GM18858 (cell line): ENCODE results near the gene ANAPC5.

Experiments
- ATAC-seq: cut with Tn5 transposase; IDR thresholded peaks from one replicate; pipeline ENCODE4 v1.9.1; 2021; ENCODE audit not compliant: unreplicated experiment

The ANAPC5 gene

GRCh38 chr12:121371404-121371803, 19.2 kb upstream of the ANAPC5 start:
- no peak for ATAC-seq

DNA sequence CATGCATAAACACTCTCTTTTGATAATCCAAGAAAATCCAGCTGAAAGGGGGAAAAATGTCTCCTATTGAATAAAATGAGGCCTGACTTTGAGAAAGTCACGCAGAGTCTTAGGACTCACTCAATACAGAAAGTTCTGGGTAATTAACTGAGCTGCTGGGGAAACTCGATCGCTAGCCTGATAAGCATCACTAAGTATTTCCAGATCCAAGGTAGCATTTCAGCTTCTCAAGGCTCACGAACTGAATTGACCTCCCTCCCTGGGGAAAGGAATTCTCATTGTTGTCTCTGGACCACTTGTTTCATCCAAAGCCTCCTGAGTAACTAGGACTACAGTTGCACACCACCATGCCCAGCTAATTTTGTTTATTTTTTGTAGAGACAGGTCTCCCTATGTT, 13.8 kb upstream of the ANAPC5 start:
- no peak for ATAC-seq

DNA sequence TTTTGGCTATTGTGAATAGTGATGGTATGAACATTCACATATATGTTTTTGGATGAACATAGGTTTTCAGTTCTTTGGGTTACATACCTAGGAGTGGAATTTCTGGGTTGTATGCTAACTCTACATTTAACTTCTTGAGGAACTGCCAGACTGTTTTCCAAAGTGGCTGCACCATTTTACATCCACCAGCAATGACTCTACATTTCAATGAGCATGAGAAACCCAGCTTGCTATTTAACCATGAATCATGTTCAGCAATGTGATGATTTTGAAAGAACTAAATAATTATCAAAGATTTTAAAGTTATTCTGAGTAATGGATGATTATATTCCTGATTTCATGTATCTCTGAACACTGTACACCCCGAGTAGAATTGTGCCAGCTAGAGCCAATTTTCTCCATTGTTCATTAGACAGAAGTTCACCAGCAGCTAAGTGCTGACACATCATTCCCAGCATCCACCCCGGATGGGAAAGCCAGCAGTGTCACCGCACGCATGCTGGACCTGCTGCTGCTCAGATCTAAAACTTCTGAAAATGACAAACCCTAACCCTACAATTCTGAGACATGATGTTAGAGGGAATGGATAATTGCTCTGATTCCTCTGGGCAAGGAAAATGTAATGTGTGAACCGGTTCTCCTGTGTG, 13.3 kb upstream of the ANAPC5 start:
- ATAC-seq, result no peak

GRCh38 chr12:121364683-121365121, 12.5 kb upstream of the ANAPC5 start:
- no peak for ATAC-seq

DNA sequence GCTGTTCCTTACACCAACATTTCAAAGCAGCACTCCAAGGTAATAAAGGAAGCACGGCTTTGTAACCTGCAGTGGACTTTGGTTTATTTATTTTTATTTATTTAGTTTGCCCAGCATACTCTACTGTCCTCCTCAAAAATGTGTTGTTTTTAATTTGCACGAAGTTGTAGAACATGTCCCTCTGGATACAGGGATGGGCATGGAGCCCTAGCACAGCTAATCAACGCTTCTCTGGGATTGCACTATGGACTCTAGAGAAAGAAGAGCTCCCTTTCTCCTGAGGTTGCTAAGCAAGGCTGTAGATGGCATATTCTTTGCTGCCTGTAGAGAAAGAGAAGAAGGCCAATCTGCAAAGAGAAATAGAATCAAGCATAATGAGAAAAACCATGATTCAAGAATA, 5.9 kb upstream of the ANAPC5 start:
- ATAC-seq, result no peak

GRCh38 chr12:121357331-121357730, 5.1 kb upstream of the ANAPC5 start:
- no peak for ATAC-seq

DNA sequence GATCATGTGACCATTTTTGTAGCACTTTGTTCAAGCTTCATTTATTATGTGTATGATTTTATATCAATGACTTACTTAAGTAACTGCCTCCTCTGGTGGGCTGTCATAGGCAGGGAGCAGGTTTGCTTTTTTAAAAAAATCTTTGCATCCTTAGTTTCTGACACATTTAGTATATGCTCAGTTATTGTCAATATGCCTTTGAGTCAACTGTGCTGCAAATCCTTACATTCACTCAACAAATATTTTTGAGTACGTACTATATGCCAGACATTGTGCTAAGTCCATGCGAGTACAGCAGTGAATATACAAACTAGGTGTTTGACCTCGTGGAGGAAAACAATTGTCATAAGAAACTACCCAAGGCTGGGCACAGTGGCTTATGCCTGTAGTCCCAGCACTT, 4.4 kb upstream of the ANAPC5 start:
- no peak for ATAC-seq

- ATAC-seq, result no peak
Observed at GRCh38 chr12:121355818-121356217, 3.6 kb upstream of the ANAPC5 start.

GRCh38 chr12:121352682-121353018, 439 bp upstream of the ANAPC5 start:
- no peak for ATAC-seq

GRCh38 chr12:121346747-121347146, 5.5 kb downstream of the ANAPC5 start:
- no peak for ATAC-seq

DNA sequence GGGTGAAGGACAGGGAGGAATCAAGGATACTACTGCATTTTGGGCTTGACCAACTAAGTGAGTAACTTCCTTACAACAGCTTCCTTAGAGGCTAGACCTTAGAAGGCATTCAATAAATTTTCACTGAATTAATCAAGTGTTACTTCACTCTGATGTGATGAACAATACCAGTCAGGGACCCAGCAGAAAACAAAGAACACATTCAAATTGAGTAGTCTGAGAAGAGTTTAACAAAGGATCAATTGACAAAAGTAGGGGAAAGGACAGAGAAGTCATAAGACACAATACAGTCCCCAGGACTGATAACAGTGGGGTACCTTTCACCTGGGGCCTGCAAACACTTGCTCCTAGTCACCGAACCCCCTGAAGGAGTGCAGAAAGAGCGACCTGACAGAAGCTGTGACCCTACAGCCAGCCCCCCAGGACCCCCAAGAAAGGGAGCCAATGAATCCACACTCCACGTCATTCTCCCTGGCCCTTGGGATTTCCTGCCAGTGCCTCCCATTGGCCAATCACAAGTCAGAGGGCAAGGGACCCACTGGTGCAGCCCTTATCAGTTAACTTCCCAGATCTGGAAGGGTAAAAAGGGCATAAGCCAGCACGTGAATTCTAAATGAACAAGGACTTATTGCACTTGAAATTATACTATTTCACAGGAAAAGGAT, 6.9 kb downstream of the ANAPC5 start:
- ATAC-seq, result no peak

DNA sequence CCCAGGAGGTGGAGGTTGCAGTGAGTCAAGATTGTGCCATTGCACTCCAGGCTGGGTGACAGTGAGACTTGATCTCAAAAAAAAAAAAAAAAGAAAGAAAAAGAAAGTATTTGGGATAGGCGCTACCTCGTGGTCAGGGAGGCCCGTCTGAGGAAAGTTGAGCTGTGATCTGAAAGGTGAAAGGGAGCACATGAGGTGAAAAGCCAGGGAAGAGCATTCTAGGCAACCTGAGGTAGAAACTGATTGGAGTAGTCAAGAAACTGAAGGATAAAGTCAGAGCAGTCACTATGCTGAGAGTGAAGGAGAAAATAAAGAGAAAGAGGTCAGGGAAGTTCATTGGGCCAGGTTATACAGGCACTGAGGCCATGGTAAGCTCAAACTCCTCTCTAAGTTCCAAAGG, 7.7 kb downstream of the ANAPC5 start:
- ATAC-seq, result no peak

- ATAC-seq, result no peak
Observed at GRCh38 chr12:121337416-121337815, 14.8 kb downstream of the ANAPC5 start.

GRCh38 chr12:121334513-121335343, 17.5 kb downstream of the ANAPC5 start:
- ATAC-seq, result no peak

GRCh38 chr12:121333747-121334146, 18.5 kb downstream of the ANAPC5 start:
- no peak for ATAC-seq

DNA sequence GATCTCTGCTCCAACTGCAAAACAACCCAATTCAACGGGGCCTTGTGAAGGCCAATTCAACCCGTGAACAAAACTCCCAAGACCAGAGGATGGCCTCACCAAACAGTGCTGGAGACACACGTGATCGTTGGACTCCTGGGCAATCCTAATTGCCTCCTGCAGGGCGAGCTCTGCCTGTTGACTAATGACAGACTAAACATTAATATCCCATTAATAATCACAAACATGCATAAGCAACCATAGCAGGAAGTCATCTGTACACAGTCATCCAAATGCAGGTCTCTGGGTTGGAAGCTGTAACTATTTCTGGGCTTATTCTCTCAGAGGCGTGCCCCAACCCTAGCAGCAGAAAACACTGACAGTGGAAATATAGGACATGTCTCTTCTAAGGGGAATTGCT, 21.0 kb downstream of the ANAPC5 start:
- no peak for ATAC-seq

DNA sequence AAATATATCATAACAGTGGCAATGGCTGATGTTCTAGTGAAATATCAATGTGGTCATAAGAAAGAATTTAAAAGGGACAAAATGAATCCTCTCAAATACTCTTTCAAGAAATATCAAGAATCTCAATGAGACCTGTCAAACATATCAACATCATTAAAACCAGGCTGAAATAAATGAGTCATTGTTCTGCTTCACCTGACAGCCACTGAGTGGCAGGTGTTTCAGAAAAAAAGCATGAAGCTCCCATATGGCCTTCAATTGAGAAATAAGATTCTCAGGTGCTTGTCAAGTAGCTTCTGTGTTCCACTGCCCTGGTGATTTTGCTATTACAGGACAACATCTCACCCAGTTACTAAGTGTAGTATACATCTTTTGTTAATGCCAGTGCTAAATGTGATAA, 21.5 kb downstream of the ANAPC5 start:
- ATAC-seq, result no peak

DNA sequence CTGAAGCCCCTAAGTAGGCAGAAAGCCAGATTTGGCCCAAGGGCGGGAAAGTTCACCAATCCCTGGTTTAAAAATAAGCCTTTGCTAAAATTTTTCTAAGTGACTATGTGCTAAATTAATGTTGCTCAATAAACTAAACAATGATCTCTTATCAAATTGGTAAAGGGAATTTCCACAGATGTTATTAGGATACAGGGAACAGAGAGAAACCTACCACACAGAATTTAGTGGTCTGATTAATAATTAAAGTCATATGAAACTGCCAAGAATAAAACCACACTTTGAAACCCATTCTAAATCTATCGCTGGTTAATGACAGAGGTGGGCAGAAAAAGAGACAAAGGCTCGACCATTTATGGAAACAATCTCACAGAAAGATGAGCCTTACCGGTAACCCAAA, 22.0 kb downstream of the ANAPC5 start:
- no peak for ATAC-seq

DNA sequence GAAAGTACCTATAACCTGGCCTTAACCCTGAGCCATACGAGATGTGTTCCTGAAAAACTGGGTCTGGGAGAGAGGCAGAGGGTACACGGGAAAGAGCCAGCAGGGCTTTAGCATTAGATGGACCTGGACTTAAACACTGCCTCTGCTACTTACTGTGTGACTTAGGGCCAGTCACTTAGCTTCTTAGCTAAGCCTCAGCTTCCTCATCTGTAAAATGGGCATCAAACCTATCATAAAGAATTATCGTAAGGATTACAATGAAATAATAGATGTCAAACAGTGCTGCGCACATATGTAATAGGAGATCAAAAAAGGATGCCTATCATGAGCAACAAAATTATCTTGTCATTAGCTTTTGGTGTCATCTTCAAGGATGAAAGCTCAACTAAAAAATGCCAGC, 23.6 kb downstream of the ANAPC5 start:
- no peak for ATAC-seq

DNA sequence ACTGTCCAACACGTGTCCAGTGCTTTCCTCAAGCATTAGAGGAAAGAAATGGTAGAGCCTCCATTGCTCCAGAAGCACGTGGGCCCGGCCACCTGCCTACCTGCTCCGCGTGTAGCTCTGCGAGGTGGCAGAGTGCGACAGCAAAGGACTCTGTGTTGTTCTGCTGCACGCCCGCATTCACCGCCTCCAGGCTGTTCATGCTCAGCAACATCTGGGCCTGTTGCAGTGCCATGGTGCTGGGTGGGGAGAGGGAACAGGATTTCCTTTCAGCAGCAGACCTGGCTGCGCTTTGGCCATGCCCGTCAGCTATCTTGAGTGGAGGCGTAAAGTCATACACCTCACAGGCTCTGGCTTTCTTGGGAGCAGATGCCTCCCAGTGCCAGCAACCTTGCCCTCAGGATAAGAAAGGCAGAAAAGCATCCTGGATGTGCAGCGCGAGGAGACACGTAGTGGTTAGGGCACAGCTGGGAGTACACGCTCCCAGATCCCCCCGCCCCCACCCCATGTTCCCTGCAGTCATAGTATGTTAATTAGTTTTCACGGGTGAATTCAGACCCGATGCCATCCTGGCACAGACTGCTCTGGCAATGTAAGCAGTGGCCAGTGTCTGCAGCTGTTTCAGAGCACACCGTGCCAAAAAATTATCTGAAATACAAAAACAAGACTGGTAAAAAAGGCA, 25.1 kb downstream of the ANAPC5 start:
- ATAC-seq, result no peak

DNA sequence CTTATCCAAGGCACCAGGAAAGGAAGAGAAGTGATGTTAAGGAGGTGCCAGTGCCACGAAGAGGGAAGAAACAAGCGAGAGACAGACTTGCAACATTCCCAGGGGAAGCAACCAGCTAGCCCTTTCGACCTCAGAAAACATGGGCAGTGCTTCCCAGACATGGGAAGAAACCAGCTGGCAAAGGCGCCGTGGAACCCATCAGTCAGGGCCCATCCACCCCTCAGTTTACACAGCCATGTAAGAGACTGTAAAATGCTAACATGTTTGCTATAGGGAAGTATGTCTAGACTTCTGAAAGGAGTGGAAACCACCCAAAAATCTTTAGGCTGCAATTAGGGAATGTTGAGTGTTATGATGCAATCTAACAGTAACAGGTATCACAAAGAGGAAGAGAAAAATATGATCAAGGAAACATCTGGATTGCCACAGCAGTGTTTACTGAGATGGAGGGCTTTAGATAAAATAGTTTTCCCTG, 26.3 kb downstream of the ANAPC5 start:
- no peak for ATAC-seq
